ENCODE results near the gene SPPL2B.

Gene SPPL2B

DNA sequence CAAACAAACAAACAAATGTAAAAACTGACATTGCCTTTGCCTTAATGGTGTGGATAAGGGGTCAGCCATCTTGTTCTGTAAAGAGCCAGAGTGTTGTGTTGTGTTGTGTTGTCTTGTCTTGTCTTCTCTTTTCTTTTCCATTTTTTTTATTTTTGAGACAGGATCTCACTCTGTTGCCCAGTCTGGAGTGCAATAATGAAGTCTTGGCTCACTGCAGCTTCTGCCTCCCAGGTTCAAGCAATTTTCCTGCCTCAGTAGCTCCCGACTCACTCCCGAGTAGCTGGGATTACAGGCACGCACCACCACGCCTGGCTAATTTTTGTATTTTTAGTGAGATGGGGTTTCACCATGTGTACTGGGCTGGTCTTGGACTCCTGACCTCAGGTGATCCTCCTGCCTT is 71.1 kb downstream of the SPPL2B start:
- H3K9me3 ChIP-seq (ENCODE audit: insufficient read depth, low read depth, low read length): no peaks in the 10 kb centered on the region
- no peak overlapping the region for H3K4me2 ChIP-seq (ENCODE audit: low read depth, low read length, poor library complexity, severe bottlenecking)
- H3K27me3 ChIP-seq (ENCODE audit: insufficient read depth, low read length, poor library complexity, severe bottlenecking): no peaks in the 10 kb centered on the region
- H3K9ac ChIP-seq (ENCODE audit: low read depth, low read length, poor library complexity, severe bottlenecking): no peak overlapping the region
- no peak overlapping the region for H3K4me3 ChIP-seq (ENCODE audit: low read length, poor library complexity, severe bottlenecking)
- no peaks in the 10 kb centered on the region for H3K4me1 ChIP-seq (ENCODE audit: insufficient read depth, low read length, poor library complexity, severe bottlenecking)
- H3K36me3 ChIP-seq (ENCODE audit: insufficient read depth, low read length): no peaks in the 10 kb centered on the region
- no peak for TF ChIP-seq EZH2phosphoT487 (IDR thresholded peaks at IDR 0.05; ENCODE audit: borderline replicate concordance)
- TF ChIP-seq, protein P1, sequence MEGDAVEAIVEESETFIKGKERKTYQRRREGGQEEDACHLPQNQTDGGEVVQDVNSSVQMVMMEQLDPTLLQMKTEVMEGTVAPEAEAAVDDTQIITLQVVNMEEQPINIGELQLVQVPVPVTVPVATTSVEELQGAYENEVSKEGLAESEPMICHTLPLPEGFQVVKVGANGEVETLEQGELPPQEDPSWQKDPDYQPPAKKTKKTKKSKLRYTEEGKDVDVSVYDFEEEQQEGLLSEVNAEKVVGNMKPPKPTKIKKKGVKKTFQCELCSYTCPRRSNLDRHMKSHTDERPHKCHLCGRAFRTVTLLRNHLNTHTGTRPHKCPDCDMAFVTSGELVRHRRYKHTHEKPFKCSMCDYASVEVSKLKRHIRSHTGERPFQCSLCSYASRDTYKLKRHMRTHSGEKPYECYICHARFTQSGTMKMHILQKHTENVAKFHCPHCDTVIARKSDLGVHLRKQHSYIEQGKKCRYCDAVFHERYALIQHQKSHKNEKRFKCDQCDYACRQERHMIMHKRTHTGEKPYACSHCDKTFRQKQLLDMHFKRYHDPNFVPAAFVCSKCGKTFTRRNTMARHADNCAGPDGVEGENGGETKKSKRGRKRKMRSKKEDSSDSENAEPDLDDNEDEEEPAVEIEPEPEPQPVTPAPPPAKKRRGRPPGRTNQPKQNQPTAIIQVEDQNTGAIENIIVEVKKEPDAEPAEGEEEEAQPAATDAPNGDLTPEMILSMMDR (conservative IDR thresholded peaks at IDR 0.05; ENCODE audit: low read length): no peak
- H3F3A ChIP-seq (ENCODE audit: low read depth): no peaks in the 10 kb centered on the region
- no peaks in the 10 kb centered on the region for H3K9me2 ChIP-seq (replicated peaks; ENCODE audit: low read depth, low read length)
- no peak overlapping the region for H2AFZ ChIP-seq (ENCODE audit: low read length)
- no peaks in the 10 kb centered on the region for H4K20me1 ChIP-seq (ENCODE audit: insufficient read depth, low read length, poor library complexity, severe bottlenecking)
- no peaks in the 10 kb centered on the region for H3K79me2 ChIP-seq (ENCODE audit: insufficient read depth, low read length)
